ENCODE data around the gene CAMK1. TPM values are rescaled to one million over a fixed set of nuclear protein-coding genes. Genes with fewer than 3 reads are reported as not detected.
A peak's percentile ranks its signal among the peaks of the same experiment; 100 is the strongest.
"Not testable (repeated sequence)": the region's sequence is repeated elsewhere in the genome, so short reads cannot be mapped to it uniquely, and the experiment has no call there.

The CAMK1 gene
- total and polyA plus RNA-seq, 5 experiments from 2014 or later = 0.17 to 1.1 (median 0.96) TPM

- Mint-ChIP-seq H3K27me3 (no peaks in the 10 kb centered on the region), H3K36me3 (peaks cover 0 to 47% (median 18%) of the 10 kb centered on the region in 3 donors), H3K4me1 (peaks cover 34 to 63% (median 58%) of the 10 kb centered on the region in 4 donors), H3K9me3 (no peaks in the 10 kb centered on the region), H3K4me3 (peak overlapping the region in 3 of 10 donors; percentile 32 to 74 (median 45)), H3K27ac (peak overlapping the region in 4 of 10 donors; percentile 0 to 90 (median 74))
- POLR2A ChIA-PET = interaction anchor here (0.7 to 2.8 kb wide), 4 partner anchors 11 to 49 kb away, joined by 3 to 18 read pairs (median 6); partner anchors contain the start of genes ARPC4 and TADA3
- ATAC-seq = no peak
- no peak for DNase-seq
Measured at GRCh38 chr3:9781551-9781950, 11.8 kb upstream of the CAMK1 start.

- ATAC-seq (no peak), DNase-seq (no peak)
- H3K9me3 Mint-ChIP-seq = no peaks in the 10 kb centered on the region
- H3K4me3 Mint-ChIP-seq = peak overlapping the region in 8 of 10 donors; percentile 42 to 84 (median 72)
- H3K4me1 Mint-ChIP-seq = peaks cover 38 to 65% (median 63%) of the 10 kb centered on the region in 4 donors
- peaks cover 0 to 41% (median 13%) of the 10 kb centered on the region in 3 donors for H3K36me3 Mint-ChIP-seq
- POLR2A ChIA-PET = interaction anchor here (0.5 to 2.8 kb wide), 4 partner anchors 12 to 44 kb away, joined by 3 to 18 read pairs (median 6); partner anchors contain the start of genes ARPC4 and TADA3
- peak overlapping the region in 7 of 10 donors; percentile 13 to 90 (median 37) for H3K27ac Mint-ChIP-seq
- no peaks in the 10 kb centered on the region for H3K27me3 Mint-ChIP-seq
Measured at GRCh38 chr3:9780910-9781309, 11.2 kb upstream of the CAMK1 start.

- H3K9me3 Mint-ChIP-seq = no peaks in the 10 kb centered on the region
- peak overlapping the region in 8 of 10 donors; percentile 36 to 90 (median 80) for H3K27ac Mint-ChIP-seq
- H3K36me3 Mint-ChIP-seq = peaks cover 0 to 36% (median 11%) of the 10 kb centered on the region in 3 donors
- DNase-seq (no peak), ATAC-seq (no peak)
- peaks cover 35 to 65% (median 63%) of the 10 kb centered on the region in 4 donors for H3K4me1 Mint-ChIP-seq
- peak overlapping the region; percentile 42 to 84 (median 71) for H3K4me3 Mint-ChIP-seq
- POLR2A ChIA-PET = interaction anchor here (0.5 to 2.8 kb wide), 6 partner anchors 10 to 965 kb away, joined by 3 to 18 read pairs (median 5); partner anchors contain the start of genes ARPC4 and TADA3
- no peaks in the 10 kb centered on the region for H3K27me3 Mint-ChIP-seq
Measured at GRCh38 chr3:9780458-9780812, 10.7 kb upstream of the CAMK1 start.

- DNase-seq (peak in 5 of 10 donors; percentile 25 to 60 (median 56)), ATAC-seq (peak; percentile 86 to 91)
- H3K36me3 Mint-ChIP-seq = peaks cover 0 to 31% (median 9%) of the 10 kb centered on the region in 3 donors
- no peaks in the 10 kb centered on the region for H3K27me3 Mint-ChIP-seq
- peaks cover 35 to 65% (median 63%) of the 10 kb centered on the region in 4 donors for H3K4me1 Mint-ChIP-seq
- H3K27ac Mint-ChIP-seq = peak overlapping the region; percentile 36 to 90 (median 74)
- POLR2A ChIA-PET = interaction anchor here (0.6 to 2.8 kb wide), 6 partner anchors 11 to 1490 kb away, joined by 3 to 18 read pairs (median 4); partner anchors contain the start of genes ARPC4, TADA3 and TTLL3
- H3K9me3 Mint-ChIP-seq = no peaks in the 10 kb centered on the region
- H3K4me3 Mint-ChIP-seq = peak overlapping the region; percentile 42 to 84 (median 71)
Measured at GRCh38 chr3:9779721-9780457, 10.1 kb upstream of the CAMK1 start.

GRCh38 chr3:9779075-9779593, 9.4 kb upstream of the CAMK1 start:
- ATAC-seq = no peak
- H3K27ac Mint-ChIP-seq = peak overlapping the region in 5 of 10 donors; percentile 36 to 90 (median 73)
- H3K27me3 Mint-ChIP-seq = no peaks in the 10 kb centered on the region
- no peaks in the 10 kb centered on the region for H3K9me3 Mint-ChIP-seq
- DNase-seq = no peak
- POLR2A ChIA-PET = no interaction called here
- H3K4me1 Mint-ChIP-seq = peaks cover 35 to 65% (median 63%) of the 10 kb centered on the region in 4 donors
- peak overlapping the region in 9 of 10 donors; percentile 44 to 84 (median 71) for H3K4me3 Mint-ChIP-seq
- H3K36me3 Mint-ChIP-seq = peaks cover 0 to 24% (median 9%) of the 10 kb centered on the region in 3 donors

GRCh38 chr3:9778143-9779074, 8.7 kb upstream of the CAMK1 start:
- ATAC-seq = no peak
- no peaks in the 10 kb centered on the region for H3K27me3 Mint-ChIP-seq
- no peaks in the 10 kb centered on the region for H3K9me3 Mint-ChIP-seq
- H3K36me3 Mint-ChIP-seq = peaks cover 0 to 20% (median 6%) of the 10 kb centered on the region in 3 donors
- H3K27ac Mint-ChIP-seq = peak overlapping the region in 4 of 10 donors; percentile 14 to 90 (median 58)
- H3K4me1 Mint-ChIP-seq = peaks cover 35 to 65% (median 63%) of the 10 kb centered on the region in 4 donors
- DNase-seq = no peak
- peak overlapping the region in 4 of 10 donors; percentile 51 to 84 (median 71) for H3K4me3 Mint-ChIP-seq
- POLR2A ChIA-PET = interaction anchor here (1.6 kb wide), 1 partner anchor 15 kb away, joined by 5 read pairs; the partner anchor contains the start of genes ARPC4 and TADA3

GRCh38 chr3:9777694-9778021, 7.9 kb upstream of the CAMK1 start:
- Mint-ChIP-seq H3K36me3 (peaks cover 0 to 16% (median 3%) of the 10 kb centered on the region in 3 donors), H3K27me3 (no peaks in the 10 kb centered on the region), H3K9me3 (no peaks in the 10 kb centered on the region), H3K27ac (no peak overlapping the region), H3K4me1 (peaks cover 35 to 60% (median 60%) of the 10 kb centered on the region in 4 donors), H3K4me3 (no peak overlapping the region)
- POLR2A ChIA-PET = interaction anchor here (1.1 to 1.6 kb wide), 2 partner anchors 15 to 128 kb away, joined by 3 to 5 read pairs; partner anchors contain the start of genes ARPC4, MTMR14 and TADA3
- DNase-seq (no peak), ATAC-seq (no peak)

GRCh38 chr3:9776896-9777693, 7.3 kb upstream of the CAMK1 start:
- peak overlapping the region in 2 of 10 donors; percentile 36 to 63 for H3K27ac Mint-ChIP-seq
- peaks cover 32 to 55% (median 54%) of the 10 kb centered on the region in 4 donors for H3K4me1 Mint-ChIP-seq

GRCh38 chr3:9771007-9771406, 1.3 kb upstream of the CAMK1 start:
- POLR2A ChIA-PET, H3K9me3 Mint-ChIP-seq, H3K27me3 Mint-ChIP-seq, DNase-seq, H3K36me3 Mint-ChIP-seq, ATAC-seq: not testable (repeated sequence)
- Mint-ChIP-seq H3K4me1 (peaks cover 21 to 46% (median 30%) of the 10 kb centered on the region in 4 donors), H3K27ac (peak overlapping the region in 2 of 10 donors; percentile 73 to 75), H3K4me3 (peak overlapping the region in 9 of 10 donors; percentile 22 to 71 (median 50))

More at GRCh38 chr3:9776896-9777693, 7.3 kb upstream of the CAMK1 start:
- ATAC-seq (no peak), DNase-seq (no peak)
- POLR2A ChIA-PET = interaction anchor here (1.1 to 1.6 kb wide), 2 partner anchors 16 to 128 kb away, joined by 3 to 5 read pairs; partner anchors contain the start of genes ARPC4, MTMR14 and TADA3
- Mint-ChIP-seq H3K27me3 (no peaks in the 10 kb centered on the region), H3K4me3 (no peak overlapping the region), H3K9me3 (no peaks in the 10 kb centered on the region), H3K36me3 (peaks cover 0 to 10% (median 0%) of the 10 kb centered on the region in 3 donors)

- Mint-ChIP-seq H3K4me1 (peaks cover 18 to 43% (median 29%) of the 10 kb centered on the region in 4 donors), H3K4me3 (peak overlapping the region; percentile 4 to 67 (median 48)), H3K36me3 (peaks cover 0 to 3% (median 0%) of the 10 kb centered on the region in 3 donors), H3K9me3 (no peaks in the 10 kb centered on the region), H3K27ac (peak overlapping the region in 3 of 10 donors; percentile 40 to 75 (median 60)), H3K27me3 (peaks cover 0 to 1% (median 0%) of the 10 kb centered on the region in 5 donors)
- ATAC-seq (peak in 1 of 2 donors; percentile 6), DNase-seq (no peak)
- POLR2A ChIA-PET = interaction anchor here (1.6 kb wide), 1 partner anchor 34 kb away, joined by 4 read pairs; no protein-coding TSS in a partner anchor
Measured at GRCh38 chr3:9770276-9770812, 597 bp upstream of the CAMK1 start.

Data from naive thymus-derived CD8-positive, alpha-beta T cell (primary cell).